Measurements from ENCODE around the gene PHACTR3.

GRCh38 chr20:59661621-59662020 lies 57.3 kb downstream of the PHACTR3 start:
- TF ChIP-seq EZH2 (IDR thresholded peaks at IDR 0.05; ENCODE audit: low read length, unreplicated experiment) (no peak), EZH2phosphoT487 (IDR thresholded peaks at IDR 0.05; ENCODE audit: borderline replicate concordance, low read length) (no peak)
- TF ChIP-seq, protein P1, sequence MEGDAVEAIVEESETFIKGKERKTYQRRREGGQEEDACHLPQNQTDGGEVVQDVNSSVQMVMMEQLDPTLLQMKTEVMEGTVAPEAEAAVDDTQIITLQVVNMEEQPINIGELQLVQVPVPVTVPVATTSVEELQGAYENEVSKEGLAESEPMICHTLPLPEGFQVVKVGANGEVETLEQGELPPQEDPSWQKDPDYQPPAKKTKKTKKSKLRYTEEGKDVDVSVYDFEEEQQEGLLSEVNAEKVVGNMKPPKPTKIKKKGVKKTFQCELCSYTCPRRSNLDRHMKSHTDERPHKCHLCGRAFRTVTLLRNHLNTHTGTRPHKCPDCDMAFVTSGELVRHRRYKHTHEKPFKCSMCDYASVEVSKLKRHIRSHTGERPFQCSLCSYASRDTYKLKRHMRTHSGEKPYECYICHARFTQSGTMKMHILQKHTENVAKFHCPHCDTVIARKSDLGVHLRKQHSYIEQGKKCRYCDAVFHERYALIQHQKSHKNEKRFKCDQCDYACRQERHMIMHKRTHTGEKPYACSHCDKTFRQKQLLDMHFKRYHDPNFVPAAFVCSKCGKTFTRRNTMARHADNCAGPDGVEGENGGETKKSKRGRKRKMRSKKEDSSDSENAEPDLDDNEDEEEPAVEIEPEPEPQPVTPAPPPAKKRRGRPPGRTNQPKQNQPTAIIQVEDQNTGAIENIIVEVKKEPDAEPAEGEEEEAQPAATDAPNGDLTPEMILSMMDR (conservative IDR thresholded peaks at IDR 0.05; ENCODE audit: low read depth, low read length): no peak
